SH-SY5Y (cell line): ENCODE data around the gene SLC35F1.

Experiments used
- GATA2 ChIP-seq: IDR thresholded peaks from 2 replicates; pipeline ENCODE4 v1.6.1; 2011; ENCODE audit warnings: mild to moderate bottlenecking, low read depth, low read length
- GATA3 ChIP-seq: IDR thresholded peaks from 2 replicates; pipeline ENCODE4 v1.6.1; 2011; ENCODE audit warnings: low read depth, mild to moderate bottlenecking, low read length, moderate library complexity

DNA sequence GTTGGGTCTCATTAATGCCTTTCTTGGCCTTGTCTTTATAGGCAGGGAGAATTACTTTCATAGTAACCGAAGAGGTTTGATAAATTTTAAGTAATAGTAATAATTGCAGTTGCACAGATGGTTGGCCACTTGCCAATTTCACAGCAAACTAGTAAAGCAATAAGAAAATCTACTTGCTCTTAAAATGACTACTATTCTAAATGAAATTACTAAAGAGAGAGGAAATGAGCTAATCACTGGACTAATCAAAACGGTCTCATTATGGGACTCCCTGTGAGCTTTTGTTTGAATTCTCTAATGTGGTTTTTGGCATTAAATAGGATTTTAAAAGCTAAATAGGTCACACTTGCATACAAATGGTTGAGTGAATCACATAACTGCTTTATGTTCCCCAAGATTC, 413.6 kb downstream of the SLC35F1 start:
- TF ChIP-seq GATA2 (no peak), GATA3 (no peak)
